ENCODE data around the gene ANKRD39. TPM values are rescaled to one million over a fixed set of nuclear protein-coding genes. Genes with fewer than 3 reads are reported as not detected.

ANKRD39 gene
- total and polyA plus RNA-seq, 2 of the 4 experiments (the other 2 are of a cell fraction), result 12.5 to 17.0 TPM

GRCh38 chr2:96869281-96869821 is 11.5 kb upstream of the ANKRD39 start:
- Histone ChIP-seq H2AK9ac (replicated peaks; ENCODE audit: low read depth, low read length, poor library complexity) (peak overlapping the region; percentile 100), H3K4me1 (ENCODE audit: control insufficient read depth, insufficient read depth, low read length) (peaks cover 7% of the 10 kb centered on the region; the same call in 1 of the 2 replicates), H2BK5ac (ENCODE audit: low read depth, low read length, poor library complexity, severe bottlenecking) (peak overlapping the region; percentile 89), H3K27me3 (ENCODE audit: control insufficient read depth, insufficient read depth, low read length) (no peaks in the 10 kb centered on the region), H3K23ac (ENCODE audit: low read depth, low read length) (no peak overlapping the region), H3K18ac (ENCODE audit: low read depth, low read length) (peak overlapping the region; percentile 53; the same call in 1 of the 2 replicates), H3K27ac (ENCODE audit: insufficient read depth, low read length) (peak overlapping the region; percentile 88), H2BK20ac (ENCODE audit: low read depth, low read length) (no peak overlapping the region), H2BK15ac (ENCODE audit: low read depth, low read length) (no peak overlapping the region), H3K9ac (ENCODE audit: low read depth, low read length) (peak overlapping the region; percentile 94), H3K14ac (replicated peaks; ENCODE audit: low read depth, low read length) (no peak overlapping the region; the same call in 1 of the 2 replicates), H2AK5ac (ENCODE audit: low read depth, low read length) (no peak overlapping the region), H3K9me1 (ENCODE audit: insufficient read depth, low read length) (no peaks in the 10 kb centered on the region; the same call in 1 of the 2 replicates), H4K20me1 (ENCODE audit: insufficient read depth, low read length) (peaks cover 35% of the 10 kb centered on the region), H3K4ac (ENCODE audit: low read depth, low read length) (peak overlapping the region; percentile 94; the same call in 1 of the 2 replicates), H2BK120ac (ENCODE audit: low read depth, low read length) (no peak overlapping the region), H4K8ac (ENCODE audit: low read depth in 2 of 2, low read length in 2 of 2) (peak overlapping the region; percentile 52 to 76; a peak in 2 of 4 replicates), H3K4me3 (ENCODE audit: insufficient read depth, low read depth, low read length) (peak overlapping the region; percentile 87), H3K9me3 (ENCODE audit: control insufficient read depth, insufficient read depth, low read length) (no peaks in the 10 kb centered on the region), H3K4me2 (ENCODE audit: low read depth, low read length) (peak overlapping the region; percentile 32; the same call in 1 of the 2 replicates), H3K56ac (ENCODE audit: extremely low read depth, insufficient read depth, low read length) (no peak overlapping the region), H3K79me1 (ENCODE audit: low read depth in 1 of 2, low read length in 2 of 2) (peaks cover 5 to 40% of the 10 kb centered on the region in 2 experiments), H4K91ac (ENCODE audit: insufficient read depth, low read depth, low read length) (peak overlapping the region; percentile 84; the same call in 1 of the 2 replicates), H2AFZ (replicated peaks; ENCODE audit: low read length, poor library complexity) (peak overlapping the region; percentile 98), H3K36me3 (ENCODE audit: control insufficient read depth, insufficient read depth, low read length) (peaks cover 29% of the 10 kb centered on the region), H4K5ac (ENCODE audit: low read depth, low read length) (no peak overlapping the region; the same call in 1 of the 2 replicates)
- 1% methylated on average over 41 of the region's 64 CpGs; no CpG with 5 or more reads in 1 of the 2 experiments for WGBS, 2 experiments (ENCODE audit: extremely low coverage in 2 of 2, insufficient read length in 1 of 2)
- no peak for TF ChIP-seq NFE2L2 (IDR thresholded peaks at IDR 0.05; ENCODE audit: low read depth, low read length)
- peak; percentile 34; the same call in 1 of the 2 replicates for TF ChIP-seq POLR2A (IDR thresholded peaks at IDR 0.05; ENCODE audit: low read depth, low read length)
- peak; percentile 14; the same call in 1 of the 2 replicates for TF ChIP-seq MAZ (IDR thresholded peaks at IDR 0.05; ENCODE audit: borderline replicate concordance, low read depth, low read length)
- no peak for TF ChIP-seq SMC3 (IDR thresholded peaks at IDR 0.05; ENCODE audit: low read depth, low read length)
- peak; percentile 0; the same call in 1 of the 2 replicates for TF ChIP-seq MXI1 (IDR thresholded peaks at IDR 0.05; ENCODE audit: borderline replicate concordance, low read depth, low read length)
- CTCF ChIA-PET, result interaction anchor here (3.6 kb wide), 1 partner anchor 11 kb away, joined by 20 read pairs; the partner anchor contains the start of gene ANKRD39
- dilution Hi-C loops (cut with HindIII; ENCODE audit: low sequenced_read_pairs, unreplicated experiment) (no loop called here), in situ Hi-C loops (cut with MboI; ENCODE audit: low sequenced_read_pairs) (loop anchor here (25.0 kb wide), 1 partner anchor 243 kb away; the partner anchor contains the start of gene ANKRD36), intact Hi-C loops (cut with micrococcal nuclease) (loop anchor here (1.0 kb wide), 1 partner anchor 82 kb away; no protein-coding TSS in a partner anchor)
- ATAC-seq (ENCODE audit: low read depth), result peak; percentile 60
- no TSS peak for BruUV-seq (replicated peaks)
- DNase-seq, result peak; percentile 74
- POLR2A ChIA-PET (ENCODE audit: unreplicated experiment), result no interaction called here

All from IMR-90 (cell line).